ENCODE results near the gene SLCO3A1. TPM values are rescaled to one million over a fixed set of nuclear protein-coding genes. Genes with fewer than 3 reads are reported as not detected.

Gene SLCO3A1
- total and polyA plus RNA-seq, 2 of the 8 experiments (the other 6 are each of a cell fraction or from before 2014, with no cell fraction given), result 15.1 to 20.4 TPM

- no peak for TF ChIP-seq BCL11A (IDR thresholded peaks at IDR 0.05; ENCODE audit: low read depth in 2 of 2, low read length in 2 of 2)
- TF ChIP-seq PHF8 (conservative IDR thresholded peaks at IDR 0.05; ENCODE audit: low read depth, low read length), result no peak
- TF ChIP-seq USF2 (IDR thresholded peaks at IDR 0.05; ENCODE audit: low read length), result no peak
- no peak for TF ChIP-seq GTF2F1 (IDR thresholded peaks at IDR 0.05; ENCODE audit: borderline replicate concordance, low read depth, low read length)
- TF ChIP-seq YY1 (IDR thresholded peaks at IDR 0.05; ENCODE audit: low read depth, low read length), result no peak
Measured at GRCh38 chr15:92033723-92034122, 180.2 kb downstream of the SLCO3A1 start (continued).
